T-helper 17 cell (primary cell): ENCODE measurements around the gene ANKRD29. TPM values are rescaled to one million over a fixed set of nuclear protein-coding genes. Genes with fewer than 3 reads are reported as not detected.

Source experiments
- ATAC-seq: fragments of 150-1000 bp; cut with Tn5 transposase; 2 replicates; pipeline ENCODE4 v1.10.0; 2021; ENCODE audit warnings: mild to moderate bottlenecking, moderate library complexity
- DNase-seq, 3 donors: peaks; one replicate each; pipeline versions ENCODE4 v3.0.0 to v3.0.0-alpha.2; 2020 to 2021
- H3K9me3 ChIP-seq: one replicate; pipeline ENCODE4 v1.7.0; 2013; ENCODE audit warnings: low read length, mild to moderate bottlenecking; ENCODE audit not compliant: control insufficient read depth, poor library complexity, severe bottlenecking
- H3K27ac Mint-ChIP-seq: one replicate; pipeline ENCODE4 v1.8.0; 2022; ENCODE audit warnings: mild to moderate bottlenecking, moderate library complexity, mixed read lengths
- H3K27me3 Mint-ChIP-seq: one replicate; pipeline ENCODE4 v1.8.0; 2022; ENCODE audit warnings: mixed read lengths
- H3K36me3 Mint-ChIP-seq: one replicate; pipeline ENCODE4 v1.8.0; 2022; ENCODE audit warnings: low read depth, mixed read lengths
- H3K4me1 Mint-ChIP-seq: one replicate; pipeline ENCODE4 v1.8.0; 2022; ENCODE audit warnings: mild to moderate bottlenecking, mixed read lengths
- H3K4me3 Mint-ChIP-seq: one replicate; pipeline ENCODE4 v1.8.0; 2022; ENCODE audit warnings: mild to moderate bottlenecking, moderate library complexity, mixed read lengths
- total RNA-seq, 4 donors: library from RNA in 2 of 4; stranded (reverse) in 2 of 4; gene quantifications; one replicate each; pipeline ENCODE4 v1.2.3 and lab custom pipeline; 2022 to 2026

Gene ANKRD29
- total RNA-seq, 2 donors from 2014 or later = 0.25 to 0.26 TPM

DNA sequence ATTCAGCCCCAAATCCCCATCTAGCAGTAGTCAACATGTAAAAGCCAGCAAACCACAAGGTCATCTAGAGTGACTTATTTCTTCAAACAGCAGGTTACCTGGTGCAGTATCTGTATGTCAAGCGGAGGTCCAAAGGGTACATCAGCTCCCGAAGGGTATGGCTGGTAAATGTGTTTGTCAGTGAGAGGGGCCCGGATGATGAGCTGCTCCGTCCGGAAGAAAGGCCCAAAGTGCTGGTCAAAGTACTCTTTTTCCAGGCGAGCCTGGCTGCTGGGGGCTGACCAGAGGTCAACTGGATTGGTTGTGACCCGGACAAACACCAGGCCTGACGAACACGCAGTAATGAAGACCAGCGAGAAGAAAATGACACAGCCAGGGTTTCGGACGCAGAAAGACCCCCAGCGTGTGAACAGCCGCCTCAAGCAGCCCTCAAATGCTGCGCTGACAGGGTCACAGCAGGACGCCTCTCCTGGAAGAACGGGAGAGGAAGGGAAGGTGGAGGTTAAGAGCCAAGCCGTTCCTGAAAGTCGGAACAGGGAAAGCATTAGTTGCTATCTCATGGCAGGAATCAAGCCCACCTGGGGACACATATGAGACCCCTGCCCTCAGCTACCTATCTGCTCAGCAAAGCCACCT lies 106.4 kb downstream of the ANKRD29 start:
- H3K9me3 ChIP-seq = no peaks in the 10 kb centered on the region
- no peak overlapping the region for H3K27ac Mint-ChIP-seq
- no peak for ATAC-seq
- H3K4me1 Mint-ChIP-seq = peaks cover 7% of the 10 kb centered on the region
- no peak for DNase-seq
- H3K27me3 Mint-ChIP-seq = no peaks in the 10 kb centered on the region
- H3K4me3 Mint-ChIP-seq = no peak overlapping the region
- H3K36me3 Mint-ChIP-seq = peaks cover 12% of the 10 kb centered on the region

DNA sequence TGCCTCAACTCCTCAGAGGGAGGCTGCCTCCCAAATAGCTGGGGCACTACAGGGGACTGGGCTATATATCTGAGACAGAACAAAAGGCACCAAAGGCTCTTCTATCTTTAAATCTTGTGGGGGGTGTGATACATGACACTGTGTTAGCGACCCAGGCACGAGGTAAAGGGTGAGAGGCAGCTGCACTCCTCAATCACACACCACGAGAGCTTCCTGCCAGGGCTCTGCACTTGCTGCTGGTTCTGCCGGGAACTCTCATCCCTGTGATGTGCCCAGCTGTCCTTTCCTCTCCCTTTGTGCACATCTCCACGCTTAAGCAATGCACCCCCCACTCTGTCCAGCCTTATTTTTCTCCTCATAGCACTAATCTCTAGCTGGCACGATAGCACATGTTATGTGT lies 108.8 kb downstream of the ANKRD29 start:
- Mint-ChIP-seq H3K27me3 (no peaks in the 10 kb centered on the region), H3K4me1 (peaks cover 7% of the 10 kb centered on the region), H3K36me3 (peaks cover 12% of the 10 kb centered on the region), H3K27ac (no peak overlapping the region), H3K4me3 (no peak overlapping the region)
- no peak for DNase-seq
- H3K9me3 ChIP-seq = no peaks in the 10 kb centered on the region
- no peak for ATAC-seq

- peaks cover 8% of the 10 kb centered on the region for H3K36me3 Mint-ChIP-seq
- no peak overlapping the region for H3K4me3 Mint-ChIP-seq
- no peaks in the 10 kb centered on the region for H3K27me3 Mint-ChIP-seq
- peaks cover 5% of the 10 kb centered on the region for H3K4me1 Mint-ChIP-seq
- no peaks in the 10 kb centered on the region for H3K9me3 ChIP-seq
- ATAC-seq (no peak), DNase-seq (no peak)
- no peak overlapping the region for H3K27ac Mint-ChIP-seq
Measured at GRCh38 chr18:23552505-23552904, 110.2 kb downstream of the ANKRD29 start.

- Mint-ChIP-seq H3K27ac (no peak overlapping the region), H3K27me3 (no peaks in the 10 kb centered on the region), H3K36me3 (peaks cover 8% of the 10 kb centered on the region), H3K4me3 (no peak overlapping the region), H3K4me1 (peaks cover 5% of the 10 kb centered on the region)
- ATAC-seq (no peak), DNase-seq (no peak)
- H3K9me3 ChIP-seq = no peaks in the 10 kb centered on the region
Measured at GRCh38 chr18:23551978-23552377, 110.7 kb downstream of the ANKRD29 start.

- Mint-ChIP-seq H3K27me3 (no peaks in the 10 kb centered on the region), H3K27ac (no peak overlapping the region), H3K4me1 (peaks cover 5% of the 10 kb centered on the region), H3K36me3 (peaks cover 8% of the 10 kb centered on the region), H3K4me3 (no peak overlapping the region)
- ATAC-seq (no peak), DNase-seq (no peak)
- H3K9me3 ChIP-seq = no peaks in the 10 kb centered on the region
Measured at GRCh38 chr18:23550898-23551297, 111.8 kb downstream of the ANKRD29 start.

Other genes with a start within 250 kb of the ANKRD29 start
- gene RIOK3, start 209.6 kb downstream of the ANKRD29 start, total RNA-seq = 100 to 1,000 TPM; 103 to 142 TPM
- 10 to 100 TPM; 64.0 to 72.2 TPM for gene RMC1, start 159.4 kb downstream of the ANKRD29 start, total RNA-seq
- 10 to 100 TPM; 43.5 to 45.8 TPM for gene NPC1, start 76.4 kb downstream of the ANKRD29 start, total RNA-seq
- under 1 TPM in 1 of 2 donors, not detected in 1; 0.07 TPM for gene LAMA3, start 26.5 kb upstream of the ANKRD29 start, total RNA-seq